Measurements from ENCODE around the gene BLOC1S1.
A peak's percentile ranks its signal among the peaks of the same experiment; 100 is the strongest.

The BLOC1S1 gene

GRCh38 chr12:55728939-55729818 is 13.3 kb downstream of the BLOC1S1 start, which contains the start of gene CD63:
TSS of gene CD63 (minus strand) at chr12:55729009. CDS start at chr12:55728341, 668 bp downstream.
- peak; percentile 94 for DNase-seq

- DNase-seq, result no peak
These were observed 14.3 kb downstream of the BLOC1S1 start for GRCh38 chr12:55729819-55730818.

- no peak for DNase-seq
These were observed 16.4 kb downstream of the BLOC1S1 start for GRCh38 chr12:55732288-55732687.

- DNase-seq, result no peak
These were observed 17.2 kb downstream of the BLOC1S1 start for GRCh38 chr12:55733021-55733555.

DNA sequence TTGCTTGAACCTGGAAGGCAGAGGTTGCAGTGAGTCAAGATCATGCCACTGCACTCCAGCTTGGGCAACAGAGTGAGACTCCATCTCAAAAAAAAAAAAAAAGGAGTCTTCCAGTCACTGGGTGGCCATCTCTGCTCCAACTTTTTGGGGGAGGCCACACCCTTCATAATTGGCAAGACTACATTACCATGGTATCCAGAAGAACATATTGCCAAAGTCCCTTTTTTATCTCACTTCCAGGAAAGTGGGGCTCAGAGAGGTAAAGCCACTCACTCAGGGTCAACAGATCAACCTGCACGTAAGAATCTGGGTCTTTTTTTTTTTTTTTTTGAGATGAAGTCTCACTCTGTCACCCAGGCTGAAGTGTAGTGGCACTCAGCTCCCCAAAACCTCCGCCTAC is 18.0 kb downstream of the BLOC1S1 start:
- DNase-seq, result no peak

DNA sequence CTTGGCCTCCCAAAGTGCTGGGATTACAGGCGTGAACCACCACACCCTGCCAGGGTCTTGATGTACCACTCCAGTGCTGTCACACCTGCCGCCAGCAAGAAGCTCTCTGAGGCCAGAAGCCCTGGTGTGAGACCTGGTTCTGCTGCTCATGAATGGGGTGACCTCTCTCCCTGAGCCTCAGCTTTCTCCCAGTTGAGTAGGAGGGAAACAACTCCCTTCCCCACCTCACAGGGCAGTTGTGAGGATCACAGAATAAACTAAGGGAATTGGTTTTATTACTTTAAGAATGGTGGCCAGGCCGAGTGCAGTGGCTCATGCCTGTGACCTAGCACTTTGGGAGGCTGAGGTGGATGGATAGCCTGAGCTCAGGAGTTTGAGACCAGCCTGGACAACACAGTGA is 18.7 kb downstream of the BLOC1S1 start:
- DNase-seq, result no peak

GRCh38 chr12:55736076-55736475 is 20.2 kb downstream of the BLOC1S1 start:
- no peak for DNase-seq

- peak; percentile 64 for DNase-seq
These were observed 21.1 kb downstream of the BLOC1S1 start for GRCh38 chr12:55736780-55737580.

DNA sequence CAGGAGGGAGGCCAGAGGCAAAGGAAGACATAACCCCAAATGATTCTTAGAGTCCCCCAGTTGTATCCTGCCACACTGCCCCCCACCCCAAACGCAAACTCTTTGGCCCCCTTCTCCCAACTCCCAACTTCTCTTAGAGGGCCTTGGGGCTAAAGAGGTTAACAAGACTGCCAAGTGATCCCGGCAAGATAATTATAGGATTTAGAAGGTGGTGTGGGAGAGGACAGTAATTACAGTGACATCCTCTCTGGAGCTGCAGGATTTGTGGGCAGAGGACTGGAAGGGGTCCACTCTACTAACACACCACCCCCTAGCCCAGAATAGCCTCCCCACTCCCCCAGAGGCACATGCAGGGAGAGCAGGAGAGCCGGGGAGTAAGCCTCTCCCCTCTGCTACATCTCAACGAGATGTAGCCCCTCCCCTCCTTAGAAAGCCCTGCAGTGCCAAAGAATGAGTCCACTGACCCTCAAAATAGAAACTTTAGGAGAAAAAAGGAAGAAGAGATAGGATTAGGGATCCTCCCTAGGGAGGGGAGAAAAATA is 21.8 kb downstream of the BLOC1S1 start:
- no peak for DNase-seq

DNA sequence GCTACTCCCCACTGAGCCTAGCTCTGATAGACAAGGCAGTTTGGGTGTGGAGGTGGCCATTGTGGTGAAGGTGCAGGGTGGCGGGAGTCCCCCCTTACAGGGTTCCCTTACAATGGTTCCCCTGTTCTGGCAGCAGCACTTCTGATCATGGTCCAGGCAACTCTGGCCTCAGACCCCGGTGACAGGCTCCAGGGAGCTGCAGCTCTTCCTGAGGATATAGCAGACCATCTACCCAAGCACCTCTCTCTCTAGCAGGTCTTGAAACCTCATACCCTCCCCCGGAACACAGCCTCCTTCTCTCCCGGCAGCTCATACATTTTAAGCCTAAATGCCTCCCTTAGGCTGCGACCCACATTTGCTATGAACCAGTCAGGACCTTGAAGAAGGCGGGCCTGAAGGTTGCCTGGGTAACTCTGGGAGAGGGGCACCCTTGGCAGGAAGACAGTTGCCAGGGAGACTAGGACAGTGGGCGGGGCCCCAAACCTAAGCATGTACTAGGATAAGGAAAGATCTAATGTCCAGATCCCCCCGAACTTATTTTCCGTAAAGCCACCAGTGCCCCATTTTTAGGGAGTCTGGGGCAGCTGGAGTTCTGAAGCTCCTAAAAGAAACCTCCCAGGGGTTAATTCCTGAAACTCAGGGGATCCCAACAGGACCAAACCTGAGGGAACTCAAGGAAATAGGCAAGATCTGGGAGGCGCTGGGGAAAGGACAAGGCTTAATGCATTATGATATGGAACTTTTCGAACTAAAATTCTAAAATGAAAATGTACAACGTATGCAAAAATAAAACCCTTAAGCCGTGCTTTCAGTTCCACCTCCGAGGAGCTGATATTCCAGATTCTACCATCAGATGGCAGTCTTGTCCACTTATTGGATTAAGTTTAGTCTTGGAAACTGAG is 22.5 kb downstream of the BLOC1S1 start:
- DNase-seq, result no peak

- DNase-seq, result no peak
These were observed 23.2 kb downstream of the BLOC1S1 start for GRCh38 chr12:55739025-55739378.

- no peak for DNase-seq
These were observed 26.3 kb downstream of the BLOC1S1 start for GRCh38 chr12:55741931-55742680.

- peak; percentile 96 for DNase-seq
These were observed 27.0 kb downstream of the BLOC1S1 start, which contains the start of gene GDF11 for GRCh38 chr12:55742719-55743405. TSS of gene GDF11 (plus strand) at chr12:55743122. CDS start at chr12:55743317, 195 bp downstream.

DNA sequence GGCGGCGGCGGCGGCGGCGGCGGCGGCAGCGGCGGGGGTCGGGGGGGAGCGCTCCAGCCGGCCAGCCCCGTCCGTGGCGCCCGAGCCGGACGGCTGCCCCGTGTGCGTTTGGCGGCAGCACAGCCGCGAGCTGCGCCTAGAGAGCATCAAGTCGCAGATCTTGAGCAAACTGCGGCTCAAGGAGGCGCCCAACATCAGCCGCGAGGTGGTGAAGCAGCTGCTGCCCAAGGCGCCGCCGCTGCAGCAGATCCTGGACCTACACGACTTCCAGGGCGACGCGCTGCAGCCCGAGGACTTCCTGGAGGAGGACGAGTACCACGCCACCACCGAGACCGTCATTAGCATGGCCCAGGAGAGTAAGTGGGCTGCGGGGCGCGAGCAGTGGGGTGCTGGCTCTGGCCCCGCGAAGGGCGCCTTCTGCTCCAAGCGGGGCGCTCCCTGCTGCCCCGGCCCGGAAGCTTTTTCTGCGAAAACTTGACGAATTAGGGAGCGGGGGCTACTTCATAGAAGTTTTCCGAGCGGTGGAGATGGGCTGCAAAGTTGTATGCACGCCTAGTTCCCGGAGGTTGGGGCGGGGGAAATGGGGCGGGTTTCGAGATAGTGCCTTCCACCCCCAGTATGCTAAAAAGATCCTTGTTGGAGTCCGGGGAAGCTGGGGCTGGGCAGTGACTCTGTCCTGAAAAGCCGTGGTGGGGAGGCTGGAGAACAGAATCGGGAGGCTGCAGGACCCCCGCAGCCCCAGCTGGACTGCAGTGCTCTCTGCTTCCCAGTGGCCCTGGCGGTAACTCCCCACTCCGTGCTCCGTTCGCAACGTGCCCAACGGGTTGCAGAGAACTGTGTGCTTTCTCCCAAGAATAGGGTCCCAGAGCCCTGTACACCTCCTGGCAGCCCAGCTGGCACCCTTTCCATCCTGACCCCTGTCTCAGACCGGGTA is 27.8 kb downstream of the BLOC1S1 start:
- DNase-seq, result peak; percentile 81

- DNase-seq, result no peak
These were observed 28.6 kb downstream of the BLOC1S1 start for GRCh38 chr12:55744340-55745030.

DNA sequence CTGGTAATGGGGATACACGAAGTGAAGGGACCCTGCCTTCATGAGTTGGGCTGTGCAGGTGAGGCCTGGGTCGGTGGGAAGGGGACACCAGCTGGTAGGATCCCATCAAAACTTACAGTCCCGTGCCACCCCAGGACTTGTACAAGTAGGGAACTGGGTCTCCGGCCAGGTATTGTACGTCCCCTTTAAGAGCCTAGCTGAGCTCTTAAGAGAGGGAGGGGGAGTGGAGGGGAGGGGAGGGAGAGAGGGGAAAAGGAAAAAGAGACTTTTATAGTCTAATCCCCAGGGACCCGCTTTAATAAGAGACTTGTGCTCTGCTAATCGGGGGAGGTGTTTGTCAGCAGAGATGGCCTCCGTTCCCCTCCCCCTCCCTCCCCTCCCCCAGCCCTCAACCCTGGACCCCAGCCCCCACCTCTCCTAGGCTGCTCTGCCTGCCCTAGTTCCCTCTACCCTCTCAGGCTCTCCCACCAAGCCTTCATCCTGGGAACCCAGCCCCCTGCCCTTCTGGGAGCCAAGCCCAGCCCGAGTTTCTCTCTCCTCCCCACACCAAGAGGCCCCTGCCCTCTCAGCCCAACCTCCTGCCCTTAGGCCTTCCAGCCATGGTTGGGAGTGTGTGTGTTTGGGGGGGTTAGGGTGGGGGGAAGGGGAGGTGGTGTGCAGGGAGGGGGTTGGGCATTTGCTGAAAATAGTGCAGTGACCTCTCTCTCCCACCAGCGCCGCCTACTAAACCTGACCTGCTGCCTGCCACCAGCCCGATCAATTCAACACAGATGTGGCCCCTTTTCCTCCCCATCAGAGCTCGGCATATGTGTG is 29.7 kb downstream of the BLOC1S1 start:
- DNase-seq, result no peak

Data from 8988T (cell line).